Vagina (tissue), 2 donors: ENCODE measurements around the gene IRF6.

Experiments
- POLR2A ChIP-seq, 2 donors: fragments of 450-650 bp; IDR thresholded peaks; one replicate each; pipeline ENCODE4 v1.6.1; 2017; ENCODE audit warnings: antibody characterized with exemption in 2 of 2, mild to moderate bottlenecking in 2 of 2, moderate library complexity in 2 of 2
- POLR2AphosphoS5 ChIP-seq, 2 donors: sonication (generic); formaldehyde crosslinking; IDR thresholded peaks; one replicate each; pipeline ENCODE4 v1.9.0; 2017; ENCODE audit warnings: antibody characterized with exemption in 2 of 2, mild to moderate bottlenecking in 2 of 2, low read depth in 1 of 2; ENCODE audit not compliant: insufficient read depth in 1 of 2
- TF ChIP-seq, protein P1 (sequence below), 3 experiments: fragments of 450-650 bp in 2 of 3; fragments of 200-600 bp in 1 of 3; sonication (generic) in 1 of 3; IDR thresholded peaks; one replicate each; pipeline ENCODE4 v1.5.1; 2017 to 2019; ENCODE audit warnings: antibody characterized with exemption in 3 of 3, mild to moderate bottlenecking in 2 of 3, moderate library complexity in 2 of 3

DNA sequence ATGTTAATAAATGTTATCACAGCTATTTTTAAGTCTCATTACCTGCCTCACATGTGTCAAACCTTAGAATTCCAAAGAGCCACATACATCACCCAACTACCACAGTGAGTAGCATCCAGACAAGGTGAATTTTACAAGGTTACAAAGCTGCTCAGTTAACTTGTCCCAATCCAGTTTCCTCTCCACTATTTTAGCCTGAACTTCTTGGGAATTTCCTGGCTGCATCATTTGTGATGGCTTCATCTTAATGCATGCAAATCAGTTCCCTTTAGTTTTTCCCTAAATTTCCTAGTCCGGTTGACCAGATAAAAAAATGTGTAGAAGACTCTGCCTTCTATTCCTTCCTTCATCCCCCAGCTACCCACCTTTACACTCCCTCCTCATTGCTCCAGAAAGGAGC lies 50.7 kb downstream of the IRF6 start:
- TF ChIP-seq, protein P1, sequence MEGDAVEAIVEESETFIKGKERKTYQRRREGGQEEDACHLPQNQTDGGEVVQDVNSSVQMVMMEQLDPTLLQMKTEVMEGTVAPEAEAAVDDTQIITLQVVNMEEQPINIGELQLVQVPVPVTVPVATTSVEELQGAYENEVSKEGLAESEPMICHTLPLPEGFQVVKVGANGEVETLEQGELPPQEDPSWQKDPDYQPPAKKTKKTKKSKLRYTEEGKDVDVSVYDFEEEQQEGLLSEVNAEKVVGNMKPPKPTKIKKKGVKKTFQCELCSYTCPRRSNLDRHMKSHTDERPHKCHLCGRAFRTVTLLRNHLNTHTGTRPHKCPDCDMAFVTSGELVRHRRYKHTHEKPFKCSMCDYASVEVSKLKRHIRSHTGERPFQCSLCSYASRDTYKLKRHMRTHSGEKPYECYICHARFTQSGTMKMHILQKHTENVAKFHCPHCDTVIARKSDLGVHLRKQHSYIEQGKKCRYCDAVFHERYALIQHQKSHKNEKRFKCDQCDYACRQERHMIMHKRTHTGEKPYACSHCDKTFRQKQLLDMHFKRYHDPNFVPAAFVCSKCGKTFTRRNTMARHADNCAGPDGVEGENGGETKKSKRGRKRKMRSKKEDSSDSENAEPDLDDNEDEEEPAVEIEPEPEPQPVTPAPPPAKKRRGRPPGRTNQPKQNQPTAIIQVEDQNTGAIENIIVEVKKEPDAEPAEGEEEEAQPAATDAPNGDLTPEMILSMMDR (IDR thresholded peaks at IDR 0.05), result no peak
- TF ChIP-seq POLR2A (IDR thresholded peaks at IDR 0.05) (no peak), POLR2AphosphoS5 (IDR thresholded peaks at IDR 0.05; ENCODE audit: insufficient read depth in 1 of 2, low read depth in 1 of 2) (no peak)
